GM19452 (cell line): ENCODE measurements around the gene PCBP4.
A peak's percentile ranks its signal among the peaks of the same experiment; 100 is the strongest.

Experiments
- ATAC-seq: cut with Tn5 transposase; IDR thresholded peaks from one replicate; pipeline ENCODE4 v1.9.1; 2021; ENCODE audit not compliant: unreplicated experiment

Gene PCBP4

GRCh38 chr3:51942603-51943450 lies 24.4 kb downstream of the PCBP4 start:
- ATAC-seq: no peak

GRCh38 chr3:51941798-51942602 lies 25.3 kb downstream of the PCBP4 start, which contains the start of the genes PARP3 and RRP9:
Gene PARP3 (plus strand): TSS chr3:51942363. CDS start chr3:51943356, 993 bp downstream.
Gene RRP9 (minus strand): TSS chr3:51941904. CDS start chr3:51941867, 37 bp downstream.
- peak; percentile 92 for ATAC-seq

- no peak for ATAC-seq
Measured at GRCh38 chr3:51941463-51941797, 25.8 kb downstream of the PCBP4 start.

GRCh38 chr3:51940648-51941462 lies 26.4 kb downstream of the PCBP4 start:
- no peak for ATAC-seq

GRCh38 chr3:51938780-51939425 lies 28.4 kb downstream of the PCBP4 start:
- no peak for ATAC-seq

GRCh38 chr3:51937611-51938450 lies 29.4 kb downstream of the PCBP4 start:
- ATAC-seq: no peak

- ATAC-seq: no peak
Measured at GRCh38 chr3:51937014-51937413, 30.2 kb downstream of the PCBP4 start.

GRCh38 chr3:51935886-51936755 lies 31.1 kb downstream of the PCBP4 start:
- no peak for ATAC-seq

- ATAC-seq: no peak
Measured at GRCh38 chr3:51934991-51935885, 32.0 kb downstream of the PCBP4 start.

GRCh38 chr3:51934139-51934850 lies 33.0 kb downstream of the PCBP4 start:
- ATAC-seq: no peak

GRCh38 chr3:51933471-51934138 lies 33.6 kb downstream of the PCBP4 start:
- no peak for ATAC-seq

GRCh38 chr3:51932471-51933370 lies 34.5 kb downstream of the PCBP4 start:
- no peak for ATAC-seq

- no peak for ATAC-seq
Measured at GRCh38 chr3:51931756-51932155, 35.5 kb downstream of the PCBP4 start.

GRCh38 chr3:51930439-51930838 lies 36.8 kb downstream of the PCBP4 start:
- ATAC-seq: no peak

- ATAC-seq: no peak
Measured at GRCh38 chr3:51929420-51930003, 37.7 kb downstream of the PCBP4 start.
